ENCODE results near the gene RAB3B.
"Not testable (repeated sequence)": the region's sequence is repeated elsewhere in the genome, so short reads cannot be mapped to it uniquely, and the experiment has no call there.

Gene RAB3B

GRCh38 chr1:52032124-52032784 is 41.8 kb upstream of the RAB3B start:
- peak; percentile 58 for DNase-seq (ENCODE audit: low read depth)
- peak overlapping the region; percentile 82 for H3K4me3 ChIP-seq (ENCODE audit: low read depth, low read length)
- TF ChIP-seq, protein P1, sequence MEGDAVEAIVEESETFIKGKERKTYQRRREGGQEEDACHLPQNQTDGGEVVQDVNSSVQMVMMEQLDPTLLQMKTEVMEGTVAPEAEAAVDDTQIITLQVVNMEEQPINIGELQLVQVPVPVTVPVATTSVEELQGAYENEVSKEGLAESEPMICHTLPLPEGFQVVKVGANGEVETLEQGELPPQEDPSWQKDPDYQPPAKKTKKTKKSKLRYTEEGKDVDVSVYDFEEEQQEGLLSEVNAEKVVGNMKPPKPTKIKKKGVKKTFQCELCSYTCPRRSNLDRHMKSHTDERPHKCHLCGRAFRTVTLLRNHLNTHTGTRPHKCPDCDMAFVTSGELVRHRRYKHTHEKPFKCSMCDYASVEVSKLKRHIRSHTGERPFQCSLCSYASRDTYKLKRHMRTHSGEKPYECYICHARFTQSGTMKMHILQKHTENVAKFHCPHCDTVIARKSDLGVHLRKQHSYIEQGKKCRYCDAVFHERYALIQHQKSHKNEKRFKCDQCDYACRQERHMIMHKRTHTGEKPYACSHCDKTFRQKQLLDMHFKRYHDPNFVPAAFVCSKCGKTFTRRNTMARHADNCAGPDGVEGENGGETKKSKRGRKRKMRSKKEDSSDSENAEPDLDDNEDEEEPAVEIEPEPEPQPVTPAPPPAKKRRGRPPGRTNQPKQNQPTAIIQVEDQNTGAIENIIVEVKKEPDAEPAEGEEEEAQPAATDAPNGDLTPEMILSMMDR (IDR thresholded peaks at IDR 0.05; ENCODE audit: insufficient read depth, low read depth, low read length, missing control alignments), result no peak

DNA sequence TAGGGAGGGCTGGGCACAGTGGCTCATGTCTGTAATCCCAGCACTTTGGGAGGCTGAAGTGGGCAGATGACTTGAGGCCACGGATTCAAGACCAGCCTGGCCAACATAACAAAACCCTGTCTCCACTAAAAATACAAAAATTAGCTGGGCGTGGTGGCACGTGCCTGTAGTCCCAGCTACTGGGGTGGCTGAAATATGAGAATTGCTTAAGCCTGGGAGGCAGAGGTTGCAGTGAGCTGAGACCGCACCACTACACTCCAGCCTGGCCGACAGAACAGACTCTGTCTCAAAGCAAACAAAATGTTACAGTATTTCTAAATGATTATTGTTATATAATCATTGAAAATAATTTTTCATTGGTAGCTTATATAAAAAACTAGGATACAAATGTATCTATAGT is 38.3 kb upstream of the RAB3B start:
- not testable (repeated sequence) for DNase-seq (ENCODE audit: low read depth); H3K4me3 ChIP-seq (ENCODE audit: low read depth, low read length)

- H3K4me3 ChIP-seq (ENCODE audit: low read depth, low read length), result no peak overlapping the region
- TF ChIP-seq, protein P1 (IDR thresholded peaks at IDR 0.05; ENCODE audit: insufficient read depth, low read depth, low read length, missing control alignments), result no peak
- no peak for DNase-seq (ENCODE audit: low read depth)
Measured at GRCh38 chr1:52028328-52028727, 37.8 kb upstream of the RAB3B start.

- no peak for DNase-seq (ENCODE audit: low read depth)
- TF ChIP-seq, protein P1 (IDR thresholded peaks at IDR 0.05; ENCODE audit: insufficient read depth, low read depth, low read length, missing control alignments), result no peak
Measured at GRCh38 chr1:52026278-52026677, 35.8 kb upstream of the RAB3B start.

DNA sequence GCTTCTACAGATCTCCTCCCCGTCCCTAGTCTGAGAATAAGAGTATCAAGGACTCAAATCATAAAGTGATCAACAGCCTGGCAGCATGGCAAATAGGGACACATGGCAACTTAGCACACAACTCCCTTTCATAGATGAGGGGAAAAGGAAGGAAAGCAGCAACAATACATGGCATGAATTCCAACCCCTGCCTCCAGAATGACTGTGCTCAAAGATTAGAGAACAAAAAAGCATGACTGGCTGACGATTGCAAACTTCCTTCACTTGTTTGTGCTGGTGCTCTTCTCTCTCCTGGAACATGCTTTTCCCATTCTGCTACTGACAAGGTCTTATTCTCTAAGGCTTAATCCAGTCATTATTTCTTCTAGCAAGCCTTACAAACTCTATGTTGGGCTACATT is 31.6 kb upstream of the RAB3B start:
- H3K4me3 ChIP-seq (ENCODE audit: low read depth, low read length), result no peak overlapping the region
- DNase-seq (ENCODE audit: low read depth), result no peak
- TF ChIP-seq, protein P1 (IDR thresholded peaks at IDR 0.05; ENCODE audit: insufficient read depth, low read depth, low read length, missing control alignments), result no peak

More at GRCh38 chr1:52026278-52026677, 35.8 kb upstream of the RAB3B start:
- H3K4me3 ChIP-seq (ENCODE audit: low read depth, low read length), result no peak overlapping the region

DNA sequence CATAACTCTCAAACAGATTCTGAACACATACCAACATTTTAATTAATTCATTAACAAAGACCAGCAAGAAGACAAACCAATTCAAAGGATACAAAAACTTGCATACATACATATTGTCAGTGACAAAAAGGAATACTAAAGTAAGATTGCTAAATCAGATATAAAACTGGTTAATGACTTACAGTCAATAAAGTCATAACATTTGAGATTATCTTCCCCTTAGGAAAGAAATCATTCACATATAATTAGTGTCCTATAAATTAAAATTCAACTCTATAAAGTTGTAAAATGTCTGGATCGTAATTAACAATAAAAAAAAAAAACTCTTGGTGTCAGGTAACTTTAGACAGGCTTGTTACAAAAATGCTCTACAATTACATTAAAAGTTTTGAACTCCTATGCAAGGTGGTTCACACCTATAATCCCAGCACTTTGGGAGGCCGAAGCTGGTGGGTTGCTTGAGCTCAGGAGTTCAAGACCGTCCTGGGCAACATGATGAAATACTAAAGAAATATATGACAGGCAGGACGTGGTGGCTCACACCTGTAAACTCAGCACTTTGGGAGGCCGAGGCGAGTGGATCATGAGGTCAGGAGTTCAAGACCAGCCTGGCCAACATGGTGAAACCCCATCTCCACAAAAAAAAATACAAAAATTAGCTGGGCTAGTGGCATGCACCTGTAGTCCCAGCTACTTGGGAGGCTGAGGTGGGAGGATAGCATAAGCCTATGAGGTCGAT is 17.7 kb upstream of the RAB3B start:
- TF ChIP-seq, protein P1 (IDR thresholded peaks at IDR 0.05; ENCODE audit: insufficient read depth, low read depth, low read length, missing control alignments), result no peak
- H3K4me3 ChIP-seq (ENCODE audit: low read depth, low read length), result no peak overlapping the region
- DNase-seq (ENCODE audit: low read depth), result no peak

- H3K4me3 ChIP-seq (ENCODE audit: low read depth, low read length), result no peak overlapping the region
- no peak for DNase-seq (ENCODE audit: low read depth)
- TF ChIP-seq, protein P1 (IDR thresholded peaks at IDR 0.05; ENCODE audit: insufficient read depth, low read depth, low read length, missing control alignments), result no peak
Measured at GRCh38 chr1:52007215-52008002, 16.9 kb upstream of the RAB3B start.

DNA sequence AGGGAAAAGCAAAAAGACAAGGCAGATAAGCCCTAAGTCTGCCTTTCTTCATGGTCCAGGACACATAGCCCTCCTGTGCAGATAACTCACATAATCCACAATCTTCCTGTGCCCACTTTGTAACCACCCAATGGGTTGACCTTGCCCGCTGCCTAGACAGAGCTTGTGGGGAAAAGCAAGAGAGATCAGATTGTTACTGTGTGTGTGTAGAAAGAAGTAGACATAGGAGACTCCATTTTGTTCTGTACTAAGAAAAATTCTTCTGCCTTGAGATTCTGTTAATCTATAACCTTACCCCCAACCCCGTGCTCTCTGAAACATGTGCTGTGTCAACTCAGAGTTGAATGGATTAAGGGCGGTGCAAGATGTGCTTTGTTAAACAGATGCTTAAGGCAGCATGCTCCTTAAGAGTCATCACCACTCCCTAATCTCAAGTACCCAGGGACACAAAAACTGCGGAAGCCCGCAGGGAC is 15.6 kb upstream of the RAB3B start:
- not testable (repeated sequence) for H3K4me3 ChIP-seq (ENCODE audit: low read depth, low read length); DNase-seq (ENCODE audit: low read depth)

GRCh38 chr1:52005548-52005947 is 15.0 kb upstream of the RAB3B start:
- not testable (repeated sequence) for DNase-seq (ENCODE audit: low read depth)

More at GRCh38 chr1:52005548-52005947, 15.0 kb upstream of the RAB3B start:
- not testable (repeated sequence) for H3K4me3 ChIP-seq (ENCODE audit: low read depth, low read length)

Measured in GM12865 (cell line).